Loucy (cell line): Measurements from ENCODE around the gene FARP1.
"Not testable (repeated sequence)": the region's sequence is repeated elsewhere in the genome, so short reads cannot be mapped to it uniquely, and the experiment has no call there.

Source experiments
- H2AFZ ChIP-seq: fragments of 200-600 bp; sonication (generic); 2 replicates; pipeline ENCODE4 v1.6.0; 2016; ENCODE audit warnings: antibody characterized with exemption, mild to moderate bottlenecking, low read length, moderate library complexity
- H3F3A ChIP-seq: fragments of 200-600 bp; 2 replicates; pipeline ENCODE4 v1.6.0; 2016; ENCODE audit warnings: antibody characterized with exemption, low read depth, mild to moderate bottlenecking
- H3K27me3 ChIP-seq: fragments of 200-600 bp; sonication (generic); 2 replicates; pipeline ENCODE4 v1.6.1; 2014; ENCODE audit warnings: low read length, mild to moderate bottlenecking; ENCODE audit not compliant: insufficient read depth, poor library complexity, severe bottlenecking
- H3K36me3 ChIP-seq: fragments of 200-600 bp; sonication (generic); 2 replicates; pipeline ENCODE4 v1.6.1; 2016; ENCODE audit warnings: low read length; ENCODE audit not compliant: insufficient read depth
- H3K4me1 ChIP-seq: fragments of 200-600 bp; sonication (generic); 2 replicates; pipeline ENCODE4 v1.5.1; 2014; ENCODE audit warnings: low read length, mild to moderate bottlenecking; ENCODE audit not compliant: insufficient read depth, poor library complexity, severe bottlenecking
- H3K4me2 ChIP-seq: fragments of 200-600 bp; sonication (generic); 2 replicates; pipeline ENCODE4 v1.6.0; 2014; ENCODE audit warnings: antibody characterized with exemption, low read length, low read depth, mild to moderate bottlenecking; ENCODE audit not compliant: poor library complexity, severe bottlenecking
- H3K4me3 ChIP-seq: fragments of 200-600 bp; sonication (generic); 2 replicates; pipeline ENCODE4 v1.5.1; 2014; ENCODE audit warnings: low read length, mild to moderate bottlenecking, mixed read lengths; ENCODE audit not compliant: poor library complexity, severe bottlenecking
- H3K79me2 ChIP-seq: fragments of 200-600 bp; sonication (generic); 2 replicates; pipeline ENCODE4 v1.6.1; 2014; ENCODE audit warnings: low read length; ENCODE audit not compliant: insufficient read depth
- H3K9ac ChIP-seq: fragments of 200-600 bp; sonication (generic); 2 replicates; pipeline ENCODE4 v1.6.0; 2014; ENCODE audit warnings: mild to moderate bottlenecking, low read depth, low read length, moderate library complexity; ENCODE audit not compliant: poor library complexity, severe bottlenecking
- H3K9me2 ChIP-seq: fragments of 200-600 bp; sonication (generic); replicated peaks from 2 replicates; pipeline ENCODE4 v1.6.1; 2016; ENCODE audit warnings: low read depth, low read length, mixed read lengths
- H3K9me3 ChIP-seq: fragments of 200-600 bp; sonication (generic); 2 replicates; pipeline ENCODE4 v1.6.1; 2014; ENCODE audit warnings: mild to moderate bottlenecking, antibody characterized with exemption, low read length, low read depth; ENCODE audit not compliant: insufficient read depth
- H4K20me1 ChIP-seq: fragments of 200-600 bp; sonication (generic); 2 replicates; pipeline ENCODE4 v1.6.0; 2014; ENCODE audit warnings: antibody characterized with exemption, low read length, mild to moderate bottlenecking; ENCODE audit not compliant: insufficient read depth, poor library complexity, severe bottlenecking
- CTCF ChIP-seq: fragments of 200-600 bp; sonication (generic); conservative IDR thresholded peaks from 2 replicates; pipeline ENCODE4 v1.5.1; 2014; ENCODE audit warnings: mild to moderate bottlenecking, antibody characterized with exemption, low read length
- EZH2phosphoT487 ChIP-seq: fragments of 200-600 bp; IDR thresholded peaks from 2 replicates; pipeline ENCODE4 v1.6.1; 2018; ENCODE audit warnings: antibody characterized with exemption, mild to moderate bottlenecking, moderate library complexity, borderline replicate concordance

FARP1 gene

GRCh38 chr13:98368019-98368418 is 225.1 kb downstream of the FARP1 start:
- no peak overlapping the region for H2AFZ ChIP-seq
- H3K4me3 ChIP-seq = no peak overlapping the region
- no peak overlapping the region for H3K4me2 ChIP-seq
- no peaks in the 10 kb centered on the region for H3K9me3 ChIP-seq
- no peaks in the 10 kb centered on the region for H3K79me2 ChIP-seq
- no peaks in the 10 kb centered on the region for H3F3A ChIP-seq
- no peaks in the 10 kb centered on the region for H3K4me1 ChIP-seq
- no peaks in the 10 kb centered on the region for H3K36me3 ChIP-seq
- TF ChIP-seq EZH2phosphoT487 (no peak), CTCF (no peak)
- H3K9ac ChIP-seq = no peak overlapping the region
- no peaks in the 10 kb centered on the region for H3K27me3 ChIP-seq
- H4K20me1 ChIP-seq = no peaks in the 10 kb centered on the region
- no peaks in the 10 kb centered on the region for H3K9me2 ChIP-seq

- H3K9ac ChIP-seq, H3K9me2 ChIP-seq, H3K36me3 ChIP-seq, H3K4me2 ChIP-seq, H3F3A ChIP-seq, H3K4me1 ChIP-seq, H3K4me3 ChIP-seq, H3K79me2 ChIP-seq, H3K27me3 ChIP-seq, H3K9me3 ChIP-seq, H4K20me1 ChIP-seq, H2AFZ ChIP-seq: not testable (repeated sequence)
These were observed 226.6 kb downstream of the FARP1 start for GRCh38 chr13:98369520-98369919.

GRCh38 chr13:98370261-98370660 is 227.4 kb downstream of the FARP1 start:
- Histone ChIP-seq H3K27me3 (no peaks in the 10 kb centered on the region), H2AFZ (no peak overlapping the region), H3K79me2 (no peaks in the 10 kb centered on the region), H3K9ac (no peak overlapping the region), H3K4me1 (no peaks in the 10 kb centered on the region), H4K20me1 (no peaks in the 10 kb centered on the region), H3K36me3 (no peaks in the 10 kb centered on the region), H3K9me2 (no peaks in the 10 kb centered on the region), H3K9me3 (0 out of 2 replicates have a peak, but pooled peaks cover 3% of the 10 kb centered on the region), H3K4me3 (no peak overlapping the region), H3F3A (no peaks in the 10 kb centered on the region), H3K4me2 (no peak overlapping the region)
- TF ChIP-seq EZH2phosphoT487 = no peak
- no peak for TF ChIP-seq CTCF

- Histone ChIP-seq H3K79me2 (no peaks in the 10 kb centered on the region), H3K4me2 (no peak overlapping the region)
These were observed 228.1 kb downstream of the FARP1 start for GRCh38 chr13:98370806-98371515.

More at GRCh38 chr13:98370806-98371515, 228.1 kb downstream of the FARP1 start:
- no peak overlapping the region for H3K4me3 ChIP-seq
- no peaks in the 10 kb centered on the region for H3F3A ChIP-seq
- H3K27me3 ChIP-seq = no peaks in the 10 kb centered on the region
- H3K36me3 ChIP-seq = no peaks in the 10 kb centered on the region
- no peaks in the 10 kb centered on the region for H4K20me1 ChIP-seq
- 0 out of 2 replicates have a peak, but pooled peaks cover 3% of the 10 kb centered on the region for H3K9me3 ChIP-seq
- no peak overlapping the region for H2AFZ ChIP-seq
- no peaks in the 10 kb centered on the region for H3K9me2 ChIP-seq
- no peak overlapping the region for H3K9ac ChIP-seq
- no peaks in the 10 kb centered on the region for H3K4me1 ChIP-seq
- no peak for TF ChIP-seq EZH2phosphoT487
- TF ChIP-seq CTCF = no peak
